22Rv1 (cell line): ENCODE measurements around the gene RNF167.

Source experiments
- H3K27ac ChIP-seq: fragments of 450-650 bp; 2 replicates; pipeline ENCODE4 v1.5.1; 2017
- CTCF ChIP-seq: fragments of 450-650 bp; IDR thresholded peaks from 2 replicates; pipeline ENCODE4 v1.5.1; 2017; ENCODE audit warnings: mild to moderate bottlenecking
- ZFX ChIP-seq: fragments of 450-650 bp; IDR thresholded peaks from 2 replicates; pipeline ENCODE4 v1.6.1; 2017; ENCODE audit warnings: antibody characterized with exemption, borderline replicate concordance

The RNF167 gene

DNA sequence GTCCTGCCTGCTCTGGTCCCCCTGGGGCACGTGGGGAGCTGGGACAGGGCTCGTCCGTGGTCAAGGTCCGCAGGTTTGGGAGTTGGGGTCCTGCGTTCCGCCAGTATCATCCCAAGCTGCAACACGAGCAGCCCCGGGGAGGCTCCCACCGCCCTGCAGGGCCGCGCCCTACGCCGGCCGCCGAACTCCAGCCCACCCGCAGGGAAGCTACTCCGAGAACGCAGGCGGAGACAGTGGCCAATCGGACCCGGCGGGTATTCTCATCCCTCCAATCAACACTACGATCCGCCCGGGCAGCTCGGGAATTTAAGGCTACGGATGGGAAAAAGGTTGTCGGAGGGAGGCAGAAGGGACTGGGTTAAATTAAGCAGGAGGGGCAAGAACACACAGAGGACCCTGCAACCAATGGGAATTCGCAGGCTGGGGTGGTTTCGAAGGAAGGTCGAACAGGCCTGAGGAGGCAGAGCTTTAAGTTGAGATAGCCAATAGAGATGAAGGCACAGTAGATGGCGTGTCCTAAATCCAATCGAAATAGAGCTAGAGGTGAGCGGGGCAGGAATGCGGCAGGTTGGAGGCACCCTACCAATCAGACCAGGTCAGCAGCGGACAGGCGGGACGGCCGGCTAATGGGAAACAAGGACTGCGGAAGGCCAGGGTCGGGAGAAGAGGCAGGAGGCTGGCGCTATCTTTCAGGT is 26.9 kb downstream of the RNF167 start:
- H3K27ac ChIP-seq, result peak overlapping the region; percentile 96
- no peak for TF ChIP-seq CTCF
- no peak for TF ChIP-seq ZFX

- H3K27ac ChIP-seq, result peak within 1 kb of the TSS; percentile 96
- no peak for TF ChIP-seq ZFX
- peak; percentile 10; the same call in 1 of the 2 replicates for TF ChIP-seq CTCF
Observed at GRCh38 chr17:4967539-4968485, 27.7 kb downstream of the RNF167 start, which contains the start of gene SPAG7. Gene SPAG7 (minus strand): TSS chr17:4967817. CDS start chr17:4967804, 13 bp downstream.

DNA sequence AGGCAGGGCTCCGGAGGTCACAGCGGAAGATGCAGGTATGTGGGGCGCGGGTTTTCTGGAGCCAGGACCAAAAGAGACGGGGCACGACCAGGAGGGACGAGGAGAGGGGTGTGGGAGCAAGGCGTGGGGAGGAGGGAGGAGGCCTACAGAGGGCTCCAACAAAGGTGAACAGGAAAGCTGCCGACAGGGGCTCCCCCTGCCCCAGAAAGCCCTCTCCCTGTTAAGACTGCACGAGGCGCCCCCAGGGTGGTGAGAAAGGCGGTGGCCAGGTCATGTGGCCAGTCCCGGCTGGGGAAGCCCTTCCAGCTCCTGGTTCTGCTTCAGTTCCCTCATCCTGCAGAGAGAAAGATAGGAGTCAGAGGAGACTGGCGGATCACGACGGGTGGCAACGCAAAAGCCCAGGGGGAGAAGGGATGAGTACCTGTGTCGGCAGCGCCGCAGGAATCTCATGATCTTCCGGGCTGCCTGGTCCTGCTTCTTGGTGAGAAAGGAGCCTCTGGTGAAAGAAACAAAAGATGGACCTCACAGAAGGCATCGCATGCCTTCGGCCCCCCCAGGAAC is 28.5 kb downstream of the RNF167 start:
- peak overlapping the region; percentile 96 for H3K27ac ChIP-seq
- TF ChIP-seq CTCF (no peak), ZFX (no peak)

GRCh38 chr17:4969047-4969550 is 29.0 kb downstream of the RNF167 start:
- H3K27ac ChIP-seq, result peak overlapping the region; percentile 96

GRCh38 chr17:4969551-4970173 is 29.6 kb downstream of the RNF167 start:
- peak overlapping the region; percentile 96 for H3K27ac ChIP-seq
- TF ChIP-seq ZFX (no peak), CTCF (no peak)

More at GRCh38 chr17:4969047-4969550, 29.0 kb downstream of the RNF167 start:
- no peak for TF ChIP-seq CTCF
- no peak for TF ChIP-seq ZFX

DNA sequence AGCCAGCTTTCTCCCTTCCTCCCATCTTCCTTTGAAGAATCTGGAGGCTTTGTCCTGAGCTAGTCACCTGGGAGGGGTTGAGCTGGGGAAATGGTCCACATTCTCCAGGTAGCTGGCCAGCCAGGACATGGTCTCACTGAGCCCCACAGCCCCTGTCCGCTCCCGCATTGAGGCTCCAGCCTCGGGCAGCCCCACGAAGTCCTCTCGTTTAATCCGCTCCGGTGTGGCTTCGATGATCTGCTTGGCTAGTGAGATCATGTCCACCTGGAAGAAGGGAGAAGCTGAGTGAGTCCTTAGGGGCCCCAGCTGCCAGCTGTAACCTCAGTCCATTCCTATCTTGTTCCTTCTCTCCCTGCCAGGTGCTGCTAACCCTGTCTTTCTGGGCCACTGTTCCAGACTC is 30.2 kb downstream of the RNF167 start:
- peak overlapping the region; percentile 96 for H3K27ac ChIP-seq
- TF ChIP-seq CTCF (no peak), ZFX (no peak)
